Neural cell (in vitro differentiated cells): ENCODE data around the gene SLC4A7. TPM values are rescaled to one million over a fixed set of nuclear protein-coding genes. Genes with fewer than 3 reads are reported as not detected.

ENCODE experiments used
- H2AFZ ChIP-seq: fragments of 200-600, 300-800 bp; sonication (generic), shearing (Covaris generic); 2 replicates; pipeline ENCODE4 v1.6.0; 2014; ENCODE audit warnings: low read depth, mild to moderate bottlenecking, antibody characterized with exemption, low read length, moderate library complexity
- H3F3A ChIP-seq: fragments of 200-600 bp; shearing (Covaris generic); 2 replicates; pipeline ENCODE4 v1.6.1; 2016; ENCODE audit warnings: mild to moderate bottlenecking, moderate library complexity, mixed read lengths, antibody characterized with exemption, low read length; ENCODE audit not compliant: insufficient read depth, poor library complexity, severe bottlenecking
- H3K27ac ChIP-seq: fragments of 200-600, 300-800 bp; sonication (generic), shearing (Covaris generic); 2 replicates; pipeline ENCODE4 v1.5.1; 2014; ENCODE audit warnings: mild to moderate bottlenecking, low read length, moderate library complexity
- H3K27me3 ChIP-seq: fragments of 300-800, 200-600 bp; sonication (generic), shearing (Covaris generic); 2 replicates; pipeline ENCODE4 v1.6.0; 2014; ENCODE audit warnings: mild to moderate bottlenecking, low read depth, low read length, moderate library complexity; ENCODE audit not compliant: insufficient read depth
- H3K36me3 ChIP-seq: fragments of 300-800, 200-600 bp; sonication (generic), shearing (Covaris generic); 2 replicates; pipeline ENCODE4 v1.5.1; 2014; ENCODE audit warnings: mild to moderate bottlenecking, antibody characterized with exemption, low read length, moderate library complexity; ENCODE audit not compliant: insufficient read depth
- H3K4me2 ChIP-seq: fragments of 300-800, 200-600 bp; sonication (generic), shearing (Covaris generic); 2 replicates; pipeline ENCODE4 v1.6.0; 2014; ENCODE audit warnings: mild to moderate bottlenecking, low read length
- H3K4me3 ChIP-seq: fragments of 300-800, 200-600 bp; sonication (generic), shearing (Covaris generic); 2 replicates; pipeline ENCODE4 v1.5.1; 2014; ENCODE audit warnings: mild to moderate bottlenecking, low read length, moderate library complexity
- H3K79me2 ChIP-seq: fragments of 200-600 bp; shearing (Covaris generic); replicated peaks from 2 replicates; pipeline ENCODE4 v1.6.0; 2014; ENCODE audit warnings: mild to moderate bottlenecking, low read length, moderate library complexity; ENCODE audit not compliant: insufficient read depth
- H3K9ac ChIP-seq: fragments of 300-800, 200-600 bp; sonication (generic), shearing (Covaris generic); 2 replicates; pipeline ENCODE4 v1.6.1; 2016; ENCODE audit warnings: mild to moderate bottlenecking, low read length, mixed read lengths
- H3K9me2 ChIP-seq: fragments of 200-600 bp; shearing (Covaris generic); 2 replicates; pipeline ENCODE4 v1.6.1; 2016; ENCODE audit warnings: mild to moderate bottlenecking, low read length, mixed read lengths; ENCODE audit not compliant: insufficient read depth
- H3K9me3 ChIP-seq: fragments of 200-600, 300-800 bp; sonication (generic), shearing (Covaris generic); 2 replicates; pipeline ENCODE4 v1.6.1; 2016; ENCODE audit warnings: mild to moderate bottlenecking, mixed run types, low read length, moderate library complexity, mixed read lengths
- H4K20me1 ChIP-seq: fragments of 200-600 bp; shearing (Covaris generic); 2 replicates; pipeline ENCODE4 v1.6.1; 2016; ENCODE audit warnings: mild to moderate bottlenecking, mixed run types; ENCODE audit not compliant: insufficient read depth
- CTCF ChIP-seq: fragments of 450-650 bp; IDR thresholded peaks from 2 replicates; pipeline ENCODE4 v1.5.1; 2014; ENCODE audit warnings: antibody characterized with exemption, mild to moderate bottlenecking, moderate library complexity; ENCODE audit not compliant: poor library complexity, severe bottlenecking
- EP300 ChIP-seq: fragments of 450-650 bp; conservative IDR thresholded peaks from 2 replicates; pipeline ENCODE4 v1.6.1; 2014; ENCODE audit warnings: antibody characterized with exemption, mild to moderate bottlenecking, moderate library complexity; ENCODE audit not compliant: poor library complexity, severe bottlenecking
- EZH2 ChIP-seq: fragments of 200-600, 300-800 bp; shearing (Covaris generic), sonication (generic); IDR thresholded peaks from 2 replicates; pipeline ENCODE4 v1.6.1; 2014; ENCODE audit warnings: antibody characterized with exemption, low read length, borderline replicate concordance, mild to moderate bottlenecking; ENCODE audit not compliant: insufficient read depth, poor library complexity, severe bottlenecking
- MXI1 ChIP-seq: fragments of 450-650 bp; conservative IDR thresholded peaks from 2 replicates; pipeline ENCODE4 v1.6.1; 2014; ENCODE audit warnings: antibody characterized with exemption, mild to moderate bottlenecking; ENCODE audit not compliant: poor library complexity, severe bottlenecking
- POLR2AphosphoS5 ChIP-seq: IDR thresholded peaks from 2 replicates; pipeline ENCODE4 v1.6.1; 2012
- RAD21 ChIP-seq: fragments of 450-650 bp; conservative IDR thresholded peaks from 2 replicates; pipeline ENCODE4 v1.6.1; 2014; ENCODE audit warnings: antibody characterized with exemption, mild to moderate bottlenecking, moderate library complexity
- SMC3 ChIP-seq: fragments of 450-650 bp; conservative IDR thresholded peaks from 2 replicates; pipeline ENCODE4 v1.6.1; 2014; ENCODE audit warnings: antibody characterized with exemption, mild to moderate bottlenecking, moderate library complexity; ENCODE audit not compliant: poor library complexity
- TAF1 ChIP-seq: IDR thresholded peaks from 2 replicates; pipeline ENCODE4 v1.6.1; 2012; ENCODE audit warnings: low read depth
- polyA plus RNA-seq: library from polyadenylated mRNA; depleted of rRNA; stranded (reverse); fragments of >200 nt; gene quantifications from 2 replicates; pipeline ENCODE4 v1.2.3, GENCODE V29; 2014
- TF ChIP-seq, protein P1 (sequence below): IDR thresholded peaks from 2 replicates; pipeline ENCODE4 v1.6.1; 2012; ENCODE audit warnings: borderline replicate concordance

The SLC4A7 gene
- polyA plus RNA-seq, 1 donor from 2014 or later = 96.9 TPM

DNA sequence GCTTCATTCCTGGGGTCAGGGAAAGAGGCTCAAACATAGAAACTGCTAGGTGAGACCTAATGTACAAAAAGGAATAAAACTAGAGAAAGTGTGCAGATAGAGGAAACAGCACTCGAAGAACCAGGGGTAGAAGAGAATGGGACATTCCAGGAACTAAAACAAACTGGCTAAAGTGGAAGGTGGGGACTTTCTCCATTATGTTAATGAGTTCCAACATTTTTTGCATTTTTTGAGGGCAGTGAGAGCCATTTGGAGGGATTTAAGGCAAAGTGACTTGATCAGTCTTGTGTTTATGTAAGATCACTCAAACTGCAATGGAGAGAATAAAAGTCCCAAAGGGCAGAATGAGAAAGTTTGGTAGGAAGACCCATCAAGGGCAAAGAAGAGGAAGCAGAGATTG is 20.6 kb upstream of the SLC4A7 start:
- no peaks in the 10 kb centered on the region for H3K9me3 ChIP-seq
- no peak overlapping the region for H3K4me3 ChIP-seq
- H3K4me2 ChIP-seq = no peak overlapping the region

DNA sequence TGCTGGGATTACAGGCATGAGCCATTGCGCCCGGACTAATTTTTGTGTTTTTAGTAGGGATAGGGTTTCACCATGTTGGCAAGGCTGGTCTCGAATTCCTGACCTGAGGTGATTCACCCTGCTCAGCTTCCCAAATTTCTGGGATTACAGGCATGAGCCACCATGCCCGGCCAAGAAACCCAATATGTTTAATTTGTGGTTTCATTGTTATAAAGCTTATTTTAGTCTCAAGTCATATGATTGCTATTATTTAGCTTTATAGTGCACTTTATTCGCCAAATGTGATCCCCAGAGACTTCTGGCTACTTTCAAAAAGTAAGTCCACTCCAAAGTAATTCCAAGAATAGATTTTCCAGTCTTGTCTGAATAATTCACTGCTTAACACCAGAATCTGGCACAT is 19.3 kb upstream of the SLC4A7 start:
- H3K4me2 ChIP-seq = no peak overlapping the region
- H2AFZ ChIP-seq = no peak overlapping the region
- no peak overlapping the region for H3K9ac ChIP-seq
- H4K20me1 ChIP-seq = no peaks in the 10 kb centered on the region
- H3K9me3 ChIP-seq = no peaks in the 10 kb centered on the region
- TF ChIP-seq TAF1 (no peak), EP300 (no peak), EZH2 (no peak), SMC3 (no peak), POLR2AphosphoS5 (no peak), RAD21 (no peak), CTCF (no peak), MXI1 (no peak)
- TF ChIP-seq, protein P1, sequence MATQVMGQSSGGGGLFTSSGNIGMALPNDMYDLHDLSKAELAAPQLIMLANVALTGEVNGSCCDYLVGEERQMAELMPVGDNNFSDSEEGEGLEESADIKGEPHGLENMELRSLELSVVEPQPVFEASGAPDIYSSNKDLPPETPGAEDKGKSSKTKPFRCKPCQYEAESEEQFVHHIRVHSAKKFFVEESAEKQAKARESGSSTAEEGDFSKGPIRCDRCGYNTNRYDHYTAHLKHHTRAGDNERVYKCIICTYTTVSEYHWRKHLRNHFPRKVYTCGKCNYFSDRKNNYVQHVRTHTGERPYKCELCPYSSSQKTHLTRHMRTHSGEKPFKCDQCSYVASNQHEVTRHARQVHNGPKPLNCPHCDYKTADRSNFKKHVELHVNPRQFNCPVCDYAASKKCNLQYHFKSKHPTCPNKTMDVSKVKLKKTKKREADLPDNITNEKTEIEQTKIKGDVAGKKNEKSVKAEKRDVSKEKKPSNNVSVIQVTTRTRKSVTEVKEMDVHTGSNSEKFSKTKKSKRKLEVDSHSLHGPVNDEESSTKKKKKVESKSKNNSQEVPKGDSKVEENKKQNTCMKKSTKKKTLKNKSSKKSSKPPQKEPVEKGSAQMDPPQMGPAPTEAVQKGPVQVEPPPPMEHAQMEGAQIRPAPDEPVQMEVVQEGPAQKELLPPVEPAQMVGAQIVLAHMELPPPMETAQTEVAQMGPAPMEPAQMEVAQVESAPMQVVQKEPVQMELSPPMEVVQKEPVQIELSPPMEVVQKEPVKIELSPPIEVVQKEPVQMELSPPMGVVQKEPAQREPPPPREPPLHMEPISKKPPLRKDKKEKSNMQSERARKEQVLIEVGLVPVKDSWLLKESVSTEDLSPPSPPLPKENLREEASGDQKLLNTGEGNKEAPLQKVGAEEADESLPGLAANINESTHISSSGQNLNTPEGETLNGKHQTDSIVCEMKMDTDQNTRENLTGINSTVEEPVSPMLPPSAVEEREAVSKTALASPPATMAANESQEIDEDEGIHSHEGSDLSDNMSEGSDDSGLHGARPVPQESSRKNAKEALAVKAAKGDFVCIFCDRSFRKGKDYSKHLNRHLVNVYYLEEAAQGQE = no peak
- H3K9me2 ChIP-seq = no peaks in the 10 kb centered on the region
- no peaks in the 10 kb centered on the region for H3K79me2 ChIP-seq
- no peaks in the 10 kb centered on the region for H3K27me3 ChIP-seq
- no peak overlapping the region for H3K27ac ChIP-seq
- H3K4me3 ChIP-seq = no peak overlapping the region
- no peaks in the 10 kb centered on the region for H3F3A ChIP-seq
- H3K36me3 ChIP-seq = no peaks in the 10 kb centered on the region

More for the DNA sequence above, 20.6 kb upstream of the SLC4A7 start:
- Histone ChIP-seq H3K79me2 (no peaks in the 10 kb centered on the region), H4K20me1 (no peaks in the 10 kb centered on the region), H2AFZ (no peak overlapping the region), H3K9ac (no peak overlapping the region), H3K27me3 (no peaks in the 10 kb centered on the region), H3K36me3 (no peaks in the 10 kb centered on the region), H3K27ac (no peak overlapping the region), H3K9me2 (no peaks in the 10 kb centered on the region), H3F3A (no peaks in the 10 kb centered on the region)
- no peak for TF ChIP-seq CTCF
- no peak for TF ChIP-seq SMC3
- TF ChIP-seq, protein P1 = no peak
- no peak for TF ChIP-seq TAF1
- TF ChIP-seq EP300 = no peak
